Endothelial cell of umbilical vein (primary cell): ENCODE measurements around the gene SPEM2.

ENCODE experiments used
- CTCF ChIP-seq, 2 donors: IDR thresholded peaks; 1 replicate in 1 of 2; 2 replicates in 1 of 2; pipeline ENCODE4 v1.5.1; 2011; ENCODE audit warnings: low read length in 2 of 2, mild to moderate bottlenecking in 2 of 2, moderate library complexity in 2 of 2, control low read depth in 1 of 2, inconsistent platforms in 1 of 2, low read depth in 1 of 2; ENCODE audit not compliant: insufficient read depth in 1 of 2; ENCODE audit errors: extremely low read depth in 1 of 2
- FOS ChIP-seq: IDR thresholded peaks from 2 replicates; pipeline ENCODE4 v1.6.1; 2011; ENCODE audit warnings: mild to moderate bottlenecking, low read length, moderate library complexity, borderline replicate concordance; ENCODE audit not compliant: insufficient read depth
- MAX ChIP-seq: IDR thresholded peaks from 2 replicates; pipeline ENCODE4 v1.6.1; 2011; ENCODE audit not compliant: insufficient read depth, insufficient read length
- MYC ChIP-seq: IDR thresholded peaks from one replicate; pipeline ENCODE4 v1.6.1; 2011; ENCODE audit warnings: mild to moderate bottlenecking, low read depth, low read length
- POLR2A ChIP-seq: IDR thresholded peaks from 2 replicates; pipeline ENCODE4 v1.6.1; 2012; ENCODE audit warnings: low read depth, mild to moderate bottlenecking, control low read depth, low read length
- POLR2AphosphoS5 ChIP-seq: IDR thresholded peaks from 2 replicates; pipeline ENCODE4 v1.6.1; 2012; ENCODE audit warnings: low read depth, mild to moderate bottlenecking, control low read depth, low read length, moderate library complexity; ENCODE audit not compliant: insufficient read depth

GRCh38 chr17:7438656-7439460 lies 13.4 kb downstream of the SPEM2 start:
- no peak for TF ChIP-seq CTCF (IDR thresholded peaks at IDR 0.05; ENCODE audit: extremely low read depth in 1 of 2, insufficient read depth in 1 of 2, low read depth in 1 of 2, low read length in 2 of 2)
- no peak for TF ChIP-seq POLR2AphosphoS5
- no peak for TF ChIP-seq MYC
- TF ChIP-seq MAX = no peak
- no peak for TF ChIP-seq FOS
- no peak for TF ChIP-seq POLR2A
